D721Med (cell line): ENCODE data around the gene RCC2.
"Not testable (repeated sequence)": the region's sequence is repeated elsewhere in the genome, so short reads cannot be mapped to it uniquely, and the experiment has no call there.

Experiments
- DNase-seq: peaks from one replicate; pipeline ENCODE4 v3.0.0; 2011; ENCODE audit warnings: low spot score; ENCODE audit not compliant: insufficient read length
- FAIRE-seq: peaks from 2 replicates; lab custom pipeline; 2011; peaks lifted over from hg19 to GRCh38; lab: Jason Lieb, UNC
- CTCF ChIP-seq: IDR thresholded peaks from 2 replicates; pipeline ENCODE4 v1.5.1; 2012; ENCODE audit warnings: mild to moderate bottlenecking, control low read depth; ENCODE audit not compliant: insufficient read depth; ENCODE audit errors: missing control alignments

The RCC2 gene

GRCh38 chr1:17460219-17460618 lies 20.7 kb upstream of the RCC2 start:
- FAIRE-seq: no peak

GRCh38 chr1:17458794-17459193 lies 19.3 kb upstream of the RCC2 start:
- DNase-seq: no peak
- no peak for FAIRE-seq
- TF ChIP-seq CTCF: no peak

More at GRCh38 chr1:17460219-17460618, 20.7 kb upstream of the RCC2 start:
- TF ChIP-seq CTCF: no peak
- no peak for DNase-seq

GRCh38 chr1:17452686-17453085 lies 13.2 kb upstream of the RCC2 start:
- FAIRE-seq (no peak), DNase-seq (no peak)
- TF ChIP-seq CTCF: no peak

- not testable (repeated sequence) for DNase-seq, FAIRE-seq
These were observed 12.7 kb upstream of the RCC2 start for GRCh38 chr1:17452203-17452602.

GRCh38 chr1:17451731-17452130 lies 12.3 kb upstream of the RCC2 start:
- no peak for DNase-seq
- no peak for FAIRE-seq

GRCh38 chr1:17447501-17447992 lies 8.1 kb upstream of the RCC2 start:
- FAIRE-seq (no peak), DNase-seq (no peak)

More at GRCh38 chr1:17451731-17452130, 12.3 kb upstream of the RCC2 start:
- no peak for TF ChIP-seq CTCF

GRCh38 chr1:17442841-17443240 lies 3.4 kb upstream of the RCC2 start:
- FAIRE-seq: no peak
- no peak for TF ChIP-seq CTCF
- no peak for DNase-seq

More at GRCh38 chr1:17447501-17447992, 8.1 kb upstream of the RCC2 start:
- TF ChIP-seq CTCF: no peak

- no peak for TF ChIP-seq CTCF
- FAIRE-seq (no peak), DNase-seq (no peak)
These were observed 2.5 kb upstream of the RCC2 start for GRCh38 chr1:17441993-17442357.
